ENCODE results near the gene DMPK. TPM values are rescaled to one million over a fixed set of nuclear protein-coding genes. Genes with fewer than 3 reads are reported as not detected.

The DMPK gene
- total and polyA plus RNA-seq, 2 of the 4 experiments (the other 2 are of a cell fraction) = 7.9 to 50.7 TPM

GRCh38 chr19:45762870-45763631 lies 19.2 kb downstream of the DMPK start:
- Histone ChIP-seq H2AK9ac (replicated peaks; ENCODE audit: low read depth, low read length, poor library complexity) (no peak overlapping the region), H3K4me1 (ENCODE audit: control insufficient read depth, insufficient read depth, low read length) (peaks cover 22% of the 10 kb centered on the region), H2AFZ (replicated peaks; ENCODE audit: low read length, poor library complexity) (no peak overlapping the region), H3K18ac (ENCODE audit: low read depth, low read length) (no peak overlapping the region), H3K79me1 (ENCODE audit: low read depth in 1 of 2, low read length in 2 of 2) (peaks cover 0 to 20% of the 10 kb centered on the region in 2 experiments; a peak in 1 of 4 replicates), H3K56ac (ENCODE audit: extremely low read depth, insufficient read depth, low read length) (no peak overlapping the region), H3K23ac (ENCODE audit: low read depth, low read length) (no peak overlapping the region), H3K27ac (ENCODE audit: insufficient read depth, low read length) (no peak overlapping the region), H2BK20ac (ENCODE audit: low read depth, low read length) (no peak overlapping the region), H3K27me3 (ENCODE audit: control insufficient read depth, insufficient read depth, low read length) (peaks cover 3% of the 10 kb centered on the region; the same call in 1 of the 2 replicates), H3K9me3 (ENCODE audit: control insufficient read depth, insufficient read depth, low read length) (no peaks in the 10 kb centered on the region), H3K4ac (ENCODE audit: low read depth, low read length) (no peak overlapping the region), H3K14ac (replicated peaks; ENCODE audit: low read depth, low read length) (no peak overlapping the region), H3K4me2 (ENCODE audit: low read depth, low read length) (no peak overlapping the region), H2BK120ac (ENCODE audit: low read depth, low read length) (no peak overlapping the region; the same call in 1 of the 2 replicates), H3K36me3 (ENCODE audit: control insufficient read depth, insufficient read depth, low read length) (no peaks in the 10 kb centered on the region), H4K8ac (ENCODE audit: low read depth in 2 of 2, low read length in 2 of 2) (no peak overlapping the region), H4K5ac (ENCODE audit: low read depth, low read length) (no peak overlapping the region), H4K91ac (ENCODE audit: insufficient read depth, low read depth, low read length) (no peak overlapping the region), H2BK15ac (ENCODE audit: low read depth, low read length) (no peak overlapping the region), H3K9me1 (ENCODE audit: insufficient read depth, low read length) (no peaks in the 10 kb centered on the region), H2BK5ac (ENCODE audit: low read depth, low read length, poor library complexity, severe bottlenecking) (no peak overlapping the region), H3K9ac (ENCODE audit: low read depth, low read length) (no peak overlapping the region), H3K4me3 (ENCODE audit: insufficient read depth, low read depth, low read length) (no peak overlapping the region), H4K20me1 (ENCODE audit: insufficient read depth, low read length) (no peaks in the 10 kb centered on the region), H2AK5ac (ENCODE audit: low read depth, low read length) (no peak overlapping the region)
- CTCF ChIA-PET = no interaction called here
- ATAC-seq (ENCODE audit: low read depth) = no peak
- BruUV-seq (replicated peaks) = no TSS peak
- TF ChIP-seq RFX5 (IDR thresholded peaks at IDR 0.05; ENCODE audit: low read depth, low read length) = no peak
- no peak for TF ChIP-seq CHD1 (IDR thresholded peaks at IDR 0.05; ENCODE audit: low read depth, low read length)
- no peak for TF ChIP-seq MAZ (IDR thresholded peaks at IDR 0.05; ENCODE audit: borderline replicate concordance, low read depth, low read length)
- in situ Hi-C loops (cut with MboI; ENCODE audit: low sequenced_read_pairs) (no loop called here), dilution Hi-C loops (cut with HindIII; ENCODE audit: low sequenced_read_pairs, unreplicated experiment) (no loop called here), intact Hi-C loops (cut with micrococcal nuclease) (no loop called here)
- POLR2A ChIA-PET (ENCODE audit: unreplicated experiment) = no interaction called here
- WGBS, 2 experiments (ENCODE audit: extremely low coverage in 2 of 2, insufficient read length in 1 of 2) = 100% methylated on average over 4 of the region's 15 CpGs; no CpG with 5 or more reads in 1 of the 2 experiments
- DNase-seq = no peak
